Left lung (tissue), 10 donors: ENCODE results near the gene HNRNPH1. TPM values are rescaled to one million over a fixed set of nuclear protein-coding genes. Genes with fewer than 3 reads are reported as not detected.
A peak's percentile ranks its signal among the peaks of the same experiment; 100 is the strongest.
"Not testable (repeated sequence)": the region's sequence is repeated elsewhere in the genome, so short reads cannot be mapped to it uniquely, and the experiment has no call there.

Experiments
- ATAC-seq: fragments of 200-7000 bp; cut with Tn5 transposase; one replicate; pipeline ENCODE4 v1.9.1; 2020; ENCODE audit warnings: moderate library complexity
- DNase-seq, 4 donors: peaks; one replicate each; pipeline ENCODE4 v3.0.0-alpha.2; 2013 to 2020
- H3K27ac ChIP-seq, 2 donors: fragments of 200-600 bp; sonication (generic) in 1 of 2; one replicate each; pipeline versions ENCODE4 v1.5.0 to v1.8.0; 2020 to 2021
- H3K27me3 ChIP-seq, 2 donors: fragments of 200-600 bp; sonication (generic) in 1 of 2; one replicate each; pipeline versions ENCODE4 v1.5.0 to v1.8.0; 2020 to 2021
- H3K36me3 ChIP-seq, 2 donors: fragments of 200-600 bp; sonication (generic) in 1 of 2; one replicate each; pipeline versions ENCODE4 v1.5.0 to v1.8.0; 2020 to 2021
- H3K4me1 ChIP-seq, 2 donors: fragments of 200-600 bp; one replicate each; pipeline ENCODE4 v1.8.0; 2021
- H3K4me3 ChIP-seq, 2 donors: fragments of 200-600 bp; sonication (generic) in 1 of 2; one replicate each; pipeline versions ENCODE4 v1.5.0 to v1.8.0; 2020 to 2021; ENCODE audit warnings: mild to moderate bottlenecking in 1 of 2
- H3K9me3 ChIP-seq, 2 donors: fragments of 200-600 bp; sonication (generic) in 1 of 2; one replicate each; pipeline versions ENCODE4 v1.5.0 to v1.8.0; 2020 to 2021
- intact Hi-C, 2 donors: fragments of 100-400 bp; cut with DNase I; formaldehyde crosslinking; loops; one replicate each; pipeline versions ENCODE4 v1.11.2 to v1.14.2; 2022
- polyA plus RNA-seq, 6 donors: library from polyadenylated mRNA; unstranded; fragments of 120-200 nt; gene quantifications; one replicate each; pipeline ENCODE4 v1.2.1, GENCODE V29; 2013; ENCODE audit not compliant: insufficient read length in 6 of 6
- total RNA-seq, 2 donors: library from RNA; stranded (reverse); fragmentation: NEBNext Ultra II Directional; extraction: Animal tissue kit (Norgen Biotek cat#: 25700); gene quantifications; one replicate each; pipeline ENCODE4 v1.2.1, GENCODE V29; 2021
- TF ChIP-seq, protein P1 (sequence below), 2 donors: fragments of 200-600 bp; sonication (generic) in 1 of 2; IDR thresholded peaks; one replicate each; pipeline versions ENCODE4 v1.5.0 to v1.8.0; 2021; ENCODE audit warnings: antibody characterized with exemption in 2 of 2
- donor health status: DM: no; HTN: yes; CAD: no.
- donor health status: DM: no; HTN: no; CAD: no.

Gene HNRNPH1
- total and polyA plus RNA-seq, 8 donors, result 404 to 2,002 (median 1,624) TPM

DNA sequence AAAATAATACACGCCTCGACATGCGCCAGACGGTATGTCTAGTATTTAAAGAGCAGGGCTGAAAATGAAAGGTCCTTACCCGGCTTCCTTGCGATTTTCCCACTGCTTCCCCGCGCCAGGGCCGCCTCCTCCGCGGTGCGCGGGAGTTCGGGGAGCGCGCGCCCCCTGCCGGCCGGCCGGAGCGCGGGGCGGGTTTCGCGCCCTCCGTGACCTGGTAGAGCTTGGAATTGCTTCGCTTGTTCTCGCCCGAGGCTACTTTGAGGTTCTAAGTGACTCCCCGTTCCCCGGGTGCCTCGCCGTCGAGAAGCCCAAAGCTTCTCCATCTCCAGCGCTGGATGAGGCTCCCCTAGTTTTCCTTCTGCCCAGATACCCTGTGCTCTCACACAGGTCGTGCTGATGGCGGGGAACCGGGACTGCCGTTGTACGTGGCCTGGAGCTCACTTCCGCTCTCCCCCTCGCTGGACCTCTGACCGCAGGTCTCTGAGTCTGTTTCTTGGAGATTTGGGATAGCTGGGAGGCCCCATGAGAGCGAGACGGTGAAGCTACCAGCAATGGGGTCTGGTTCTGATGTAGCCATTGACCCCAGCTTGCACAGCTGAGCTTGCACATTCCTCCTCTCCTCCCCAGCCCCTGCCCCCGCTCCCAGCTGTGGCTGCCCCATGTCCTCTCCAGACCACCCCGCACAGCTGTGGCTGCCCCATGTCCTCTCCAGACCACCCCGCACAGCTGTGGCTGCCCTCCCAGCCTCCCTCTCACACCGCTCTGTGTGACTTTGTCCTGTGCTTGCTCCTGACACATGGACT is 11.1 kb upstream of the HNRNPH1 start:
- ATAC-seq, result peak; percentile 98
- H3K36me3 ChIP-seq, H3K9me3 ChIP-seq, H3K27me3 ChIP-seq, H3K27ac ChIP-seq, intact Hi-C loops, H3K4me1 ChIP-seq: not testable (repeated sequence)
- H3K4me3 ChIP-seq, result peak overlapping the region in 1 of 2 donors; percentile 17
- DNase-seq, result peak in 1 of 4 donors; percentile 76
- TF ChIP-seq, protein P1, sequence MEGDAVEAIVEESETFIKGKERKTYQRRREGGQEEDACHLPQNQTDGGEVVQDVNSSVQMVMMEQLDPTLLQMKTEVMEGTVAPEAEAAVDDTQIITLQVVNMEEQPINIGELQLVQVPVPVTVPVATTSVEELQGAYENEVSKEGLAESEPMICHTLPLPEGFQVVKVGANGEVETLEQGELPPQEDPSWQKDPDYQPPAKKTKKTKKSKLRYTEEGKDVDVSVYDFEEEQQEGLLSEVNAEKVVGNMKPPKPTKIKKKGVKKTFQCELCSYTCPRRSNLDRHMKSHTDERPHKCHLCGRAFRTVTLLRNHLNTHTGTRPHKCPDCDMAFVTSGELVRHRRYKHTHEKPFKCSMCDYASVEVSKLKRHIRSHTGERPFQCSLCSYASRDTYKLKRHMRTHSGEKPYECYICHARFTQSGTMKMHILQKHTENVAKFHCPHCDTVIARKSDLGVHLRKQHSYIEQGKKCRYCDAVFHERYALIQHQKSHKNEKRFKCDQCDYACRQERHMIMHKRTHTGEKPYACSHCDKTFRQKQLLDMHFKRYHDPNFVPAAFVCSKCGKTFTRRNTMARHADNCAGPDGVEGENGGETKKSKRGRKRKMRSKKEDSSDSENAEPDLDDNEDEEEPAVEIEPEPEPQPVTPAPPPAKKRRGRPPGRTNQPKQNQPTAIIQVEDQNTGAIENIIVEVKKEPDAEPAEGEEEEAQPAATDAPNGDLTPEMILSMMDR (IDR thresholded peaks at IDR 0.05), result peak in 1 of 2 donors; percentile 35

DNA sequence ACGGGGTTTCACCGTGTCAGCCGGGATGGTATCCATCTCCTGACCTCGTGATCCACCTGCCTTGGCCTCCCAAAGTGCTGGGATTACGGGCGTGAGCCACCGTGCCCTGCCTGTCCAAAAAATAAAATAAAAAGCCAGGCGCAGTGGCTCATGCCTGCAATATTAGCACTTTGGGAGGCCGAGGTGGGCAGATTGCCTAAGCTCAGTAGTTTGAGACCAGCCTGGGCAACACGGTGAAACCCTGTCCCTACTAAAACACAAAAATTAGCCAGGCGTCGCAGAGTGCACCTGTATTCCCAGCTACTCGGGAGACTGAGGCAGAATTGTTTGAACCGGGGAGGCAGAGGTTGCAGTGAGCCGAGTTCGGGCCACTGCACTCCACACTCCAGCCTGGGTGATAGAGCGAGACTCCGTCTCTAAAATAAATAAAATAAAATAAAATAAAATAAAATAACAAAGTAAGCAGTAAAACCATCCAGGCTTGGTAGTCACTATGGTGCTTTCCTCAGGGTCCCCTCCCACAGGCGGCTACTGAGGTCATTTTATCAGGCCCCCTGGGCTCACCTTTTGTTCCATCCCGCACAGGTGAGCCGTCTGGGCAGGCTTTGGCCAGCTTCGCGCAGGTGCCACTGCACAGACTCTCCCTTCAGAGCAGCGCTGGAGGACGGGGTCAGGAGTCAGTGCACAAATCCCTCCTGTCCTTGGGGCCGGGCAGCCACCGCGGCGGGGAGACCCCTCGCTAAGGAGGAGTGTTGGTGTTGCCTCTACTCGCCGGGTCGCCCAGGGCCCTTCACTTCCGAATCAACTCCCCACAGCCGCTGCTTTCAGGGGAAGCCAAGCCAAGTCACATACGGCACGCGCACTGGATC is 10.3 kb upstream of the HNRNPH1 start:
- H3K27me3 ChIP-seq, DNase-seq, intact Hi-C loops, H3K9me3 ChIP-seq, H3K36me3 ChIP-seq, H3K27ac ChIP-seq, H3K4me1 ChIP-seq: not testable (repeated sequence)
- peak; percentile 69 for ATAC-seq
- H3K4me3 ChIP-seq, result peak overlapping the region in 1 of 2 donors; percentile 42

GRCh38 chr5:179624841-179625271 is 1.4 kb upstream of the HNRNPH1 start:
- H3K9me3 ChIP-seq, result no peaks in the 10 kb centered on the region
- DNase-seq (no peak), ATAC-seq (no peak)
- TF ChIP-seq, protein P1 (IDR thresholded peaks at IDR 0.05), result no peak
- H3K27ac ChIP-seq, result peak overlapping the region; percentile 99 to 100
- H3K27me3 ChIP-seq, result no peaks in the 10 kb centered on the region
- intact Hi-C loops, result no loop called here
- H3K4me1 ChIP-seq, result peaks cover 22 to 32% of the 10 kb centered on the region in 2 donors
- H3K4me3 ChIP-seq, result peak overlapping the region in 1 of 2 donors; percentile 96
- peaks cover 0 to 20% of the 10 kb centered on the region in 2 donors for H3K36me3 ChIP-seq

- Histone ChIP-seq H3K36me3 (peaks cover 0 to 27% of the 10 kb centered on the region in 2 donors), H3K4me1 (peaks cover 23 to 39% of the 10 kb centered on the region in 2 donors), H3K9me3 (no peaks in the 10 kb centered on the region), H3K4me3 (peak overlapping the region; percentile 86 to 96), H3K27me3 (no peaks in the 10 kb centered on the region), H3K27ac (peak overlapping the region; percentile 99 to 100)
- peak in 2 of 4 donors; percentile 54 to 86 for DNase-seq
- intact Hi-C loops, result no loop called here
- ATAC-seq, result peak; percentile 25
- TF ChIP-seq, protein P1 (IDR thresholded peaks at IDR 0.05), result no peak
Observed at GRCh38 chr5:179623906-179624741, 653 bp upstream of the HNRNPH1 start.

DNA sequence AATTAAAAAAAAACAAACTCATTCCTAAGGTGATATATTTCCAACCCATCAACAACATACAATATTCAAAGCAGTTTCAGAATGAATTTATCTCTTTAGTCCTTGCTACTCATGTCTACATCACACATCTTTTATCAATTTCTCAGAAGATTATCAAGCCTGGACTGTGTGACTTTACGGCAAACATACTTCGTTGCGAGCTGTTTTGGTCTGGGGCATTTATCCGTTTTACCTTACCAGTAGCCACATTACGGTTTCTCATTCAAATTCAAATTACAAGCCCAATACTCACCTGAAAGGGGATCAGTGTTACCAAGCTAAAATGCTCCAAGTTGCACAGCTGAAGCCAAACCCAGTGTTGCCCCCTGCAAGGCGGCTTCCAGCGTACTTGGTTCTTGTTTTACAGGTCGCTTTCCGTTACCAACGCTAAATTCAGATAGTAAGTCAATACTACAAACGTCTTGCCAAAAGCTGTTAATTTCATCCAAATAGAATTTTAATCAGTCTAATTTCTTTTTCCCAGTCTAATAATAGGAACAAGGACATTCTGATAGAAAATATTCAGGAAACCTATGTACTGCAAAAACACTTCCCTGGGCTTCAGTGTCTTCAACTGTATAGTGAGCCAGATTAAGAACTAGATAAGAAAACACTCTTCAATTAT is 1.8 kb downstream of the HNRNPH1 start:
- peak overlapping the region; percentile 89 to 99 for H3K27ac ChIP-seq
- no peaks in the 10 kb centered on the region for H3K9me3 ChIP-seq
- intact Hi-C loops, result no loop called here
- TF ChIP-seq, protein P1 (IDR thresholded peaks at IDR 0.05), result no peak
- peaks cover 26 to 61% of the 10 kb centered on the region in 2 donors for H3K4me1 ChIP-seq
- no peaks in the 10 kb centered on the region for H3K27me3 ChIP-seq
- ATAC-seq (no peak), DNase-seq (peak in 1 of 4 donors; percentile 14)
- H3K4me3 ChIP-seq, result peak overlapping the region; percentile 66 to 96
- H3K36me3 ChIP-seq, result peaks cover 0 to 52% of the 10 kb centered on the region in 2 donors
